SU-DHL-6 (cell line): ENCODE results near the gene PDE4D.

ENCODE experiments used
- CTCF ChIP-seq: fragments of 200-600 bp; sonication (generic); IDR thresholded peaks from one replicate; pipeline ENCODE4 v1.5.1; 2017; ENCODE audit warnings: antibody characterized with exemption, mild to moderate bottlenecking, low read length, moderate library complexity; ENCODE audit not compliant: insufficient read depth, poor library complexity, severe bottlenecking
- EZH2phosphoT487 ChIP-seq: fragments of 200-600 bp; sonication (generic), shearing (Covaris generic); conservative IDR thresholded peaks from 2 replicates; pipeline ENCODE4 v1.6.1; 2018; ENCODE audit warnings: mild to moderate bottlenecking, antibody characterized with exemption, low read length, moderate library complexity, mixed read lengths

GRCh38 chr5:59021286-59021673 lies 872.2 kb downstream of the PDE4D start:
- TF ChIP-seq CTCF (no peak), EZH2phosphoT487 (no peak)
